GM18868 (cell line): ENCODE measurements around the gene FBXW2.

Source experiments
- ATAC-seq: cut with Tn5 transposase; IDR thresholded peaks from one replicate; pipeline ENCODE4 v1.9.1; 2021; ENCODE audit warnings: mild to moderate bottlenecking, moderate library complexity; ENCODE audit not compliant: unreplicated experiment

The FBXW2 gene

DNA sequence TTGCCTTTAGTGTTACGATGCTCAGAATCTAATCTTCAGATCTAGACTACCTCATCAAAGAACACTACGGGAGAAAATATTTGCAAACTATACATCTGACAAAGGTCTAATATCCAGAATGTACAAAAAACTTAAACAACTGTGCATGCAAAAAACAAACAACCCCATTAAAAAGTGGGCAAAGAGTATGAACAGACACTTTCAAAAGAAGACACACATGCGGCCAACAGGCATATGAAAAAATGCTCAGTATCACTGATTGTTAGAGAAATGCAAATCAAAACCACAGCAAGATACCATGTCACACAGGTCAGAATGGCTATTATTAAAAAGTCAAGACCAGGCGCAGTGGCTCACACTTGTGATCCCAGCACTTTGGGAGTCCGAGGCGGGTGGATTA is 47.9 kb downstream of the FBXW2 start:
- no peak for ATAC-seq

DNA sequence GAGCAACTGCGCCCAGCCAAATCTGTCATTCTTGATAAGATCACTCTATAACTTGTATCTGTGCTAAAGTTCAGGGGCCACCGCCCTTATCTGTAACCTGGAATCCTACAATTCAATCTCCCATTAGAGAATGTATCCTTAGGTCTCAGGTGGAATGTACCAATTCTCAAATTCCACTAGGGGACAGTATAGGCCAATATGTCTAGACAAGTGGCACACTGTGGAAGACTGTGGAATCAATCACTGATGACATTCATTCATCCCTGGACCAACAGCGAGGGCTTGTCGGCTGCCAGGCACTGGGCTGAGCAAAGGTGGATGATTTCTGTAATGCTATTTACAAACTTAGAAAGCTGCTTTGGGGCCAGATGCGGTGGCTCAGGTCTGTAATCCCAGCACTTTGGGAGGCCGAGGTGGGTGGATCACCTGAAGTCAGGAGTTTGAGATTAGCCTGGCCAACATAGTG is 50.2 kb downstream of the FBXW2 start:
- ATAC-seq, result no peak

DNA sequence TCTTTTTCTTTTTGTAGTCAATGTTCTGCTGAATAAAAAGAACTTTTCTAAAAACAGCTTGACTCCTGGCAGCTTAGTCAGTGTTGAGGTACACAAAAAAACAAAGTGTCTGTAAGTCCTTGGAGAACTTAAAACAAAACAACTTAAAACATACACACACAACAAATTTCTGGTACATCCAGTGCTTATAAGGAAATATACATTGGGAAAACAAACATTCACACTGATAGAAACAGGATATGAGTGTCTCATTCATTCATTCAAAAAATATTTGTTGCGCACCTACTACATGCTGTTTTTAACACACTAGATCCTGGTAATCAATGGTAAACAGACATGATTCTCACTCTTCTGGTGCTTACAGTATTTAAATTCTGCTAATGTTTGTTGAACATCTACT is 51.5 kb downstream of the FBXW2 start:
- no peak for ATAC-seq

DNA sequence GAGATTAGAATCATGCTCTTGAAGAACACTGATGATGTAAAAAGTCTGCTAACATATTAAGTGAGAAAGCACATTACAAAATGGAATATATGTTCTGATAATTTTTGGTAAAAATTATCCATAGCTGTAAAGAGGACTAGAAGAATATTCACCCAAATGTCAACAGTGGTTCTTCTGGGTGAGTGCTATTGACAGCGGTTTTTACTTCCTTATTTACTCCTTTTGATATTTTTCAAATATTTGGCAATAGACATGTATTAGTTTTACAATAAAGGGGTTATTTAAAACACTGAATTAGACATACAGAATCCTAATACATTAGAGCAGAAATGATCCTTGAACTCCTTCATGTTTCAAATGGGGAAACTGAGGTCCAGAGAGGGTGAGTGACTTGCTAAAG is 52.0 kb downstream of the FBXW2 start:
- ATAC-seq, result no peak

DNA sequence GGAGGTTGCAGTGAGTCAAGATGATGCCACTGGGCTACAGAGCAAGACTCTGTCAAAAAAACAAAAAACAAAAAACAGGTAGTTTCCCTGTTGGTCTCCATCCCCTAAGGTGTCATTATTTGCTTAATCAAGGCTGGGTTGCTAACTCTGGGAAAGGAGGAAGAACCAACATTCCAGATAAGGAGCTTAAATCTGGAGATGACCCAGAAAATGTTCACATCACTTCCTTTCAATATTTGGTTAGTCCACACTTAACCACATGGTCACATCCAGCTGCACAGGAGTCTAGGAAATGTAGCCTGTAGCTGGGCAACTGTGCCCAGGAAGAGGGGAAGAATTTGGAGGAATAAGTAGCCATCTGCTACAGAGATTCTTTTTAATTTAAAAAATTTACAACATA is 53.1 kb downstream of the FBXW2 start:
- ATAC-seq, result no peak

DNA sequence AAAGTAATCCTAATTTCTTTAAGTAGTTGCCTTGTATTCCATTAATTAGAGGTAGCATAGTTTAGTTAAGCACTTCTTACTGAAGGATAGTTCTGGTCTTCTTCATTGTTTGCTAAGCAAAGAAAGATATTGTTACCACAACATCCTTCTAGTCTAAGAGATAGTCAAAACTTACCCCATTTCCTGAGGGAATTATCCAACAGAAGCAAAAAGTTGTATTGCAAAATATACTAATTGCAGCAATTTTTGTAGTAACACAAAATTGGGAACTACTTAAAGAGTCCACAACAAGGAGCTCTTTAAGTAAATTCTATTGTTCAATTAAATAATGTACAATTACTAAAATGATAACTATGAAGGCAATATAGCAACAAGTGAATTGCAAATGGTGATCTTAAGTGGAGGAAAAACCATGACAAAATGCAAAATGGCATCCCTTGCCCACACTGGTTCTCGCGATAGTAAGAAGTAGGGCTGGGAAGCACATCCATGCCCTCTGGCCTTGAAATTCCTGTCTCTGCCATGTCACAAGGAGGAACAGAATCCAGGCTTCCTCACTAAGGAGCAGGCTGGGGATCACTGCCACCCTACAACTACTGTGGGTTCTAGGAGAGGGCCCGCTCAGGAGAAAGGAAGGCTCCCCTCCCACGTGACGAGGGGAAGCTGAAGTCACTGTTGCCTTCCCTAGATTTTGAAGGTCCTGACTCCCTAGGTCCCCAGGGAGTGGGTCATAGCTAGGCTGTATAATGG is 55.6 kb downstream of the FBXW2 start:
- ATAC-seq, result no peak

DNA sequence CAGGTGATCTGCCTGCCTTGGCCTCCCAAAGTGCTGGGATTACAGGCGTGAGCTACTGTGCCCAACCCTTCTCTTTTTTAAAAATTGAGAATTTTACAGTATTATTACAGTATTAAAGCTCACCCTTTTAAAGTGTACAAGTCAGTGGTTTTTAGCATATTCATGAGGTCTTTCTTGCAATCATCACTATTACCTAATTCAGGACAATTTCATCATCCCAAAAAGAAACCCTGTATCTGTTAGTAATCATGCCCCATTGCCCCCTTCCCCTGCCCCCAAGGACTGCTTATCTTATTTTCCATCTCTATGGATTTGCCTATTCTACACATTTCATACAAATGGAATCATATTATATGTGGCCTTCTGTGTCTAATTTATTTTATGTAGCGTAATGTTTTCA is 56.3 kb downstream of the FBXW2 start:
- no peak for ATAC-seq

DNA sequence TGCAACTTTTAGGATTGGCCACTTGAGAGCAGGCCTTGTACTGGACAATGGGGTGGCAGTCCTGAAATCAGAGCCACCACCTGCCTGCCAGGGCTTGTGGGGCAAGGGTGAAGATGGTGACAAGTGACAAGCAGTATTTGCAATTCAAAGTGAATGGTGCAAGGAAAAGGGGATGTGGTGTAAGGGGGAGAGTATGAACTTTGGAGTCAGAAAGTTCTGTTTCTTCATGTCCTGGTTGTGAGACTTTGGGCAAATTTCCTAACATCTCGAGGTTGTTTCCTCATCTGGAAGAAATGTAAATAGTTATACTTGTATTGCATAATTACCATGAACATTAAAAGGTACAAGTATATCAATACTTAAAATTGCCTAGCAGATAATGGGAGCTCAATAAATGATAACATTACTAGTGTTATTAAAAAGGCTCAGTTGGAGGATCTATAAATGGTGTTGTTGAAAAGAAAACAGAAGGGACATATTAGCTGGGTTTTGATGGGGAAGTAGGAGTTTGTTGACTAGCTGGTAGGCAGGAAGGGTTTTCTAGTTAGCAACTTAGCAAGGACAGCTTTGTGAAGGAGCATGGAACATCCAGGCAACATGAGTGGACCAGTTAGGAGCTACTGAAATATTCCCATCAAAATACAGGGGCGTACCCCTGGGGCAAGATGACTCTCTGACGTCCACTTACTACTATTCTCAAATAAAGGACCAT is 57.6 kb downstream of the FBXW2 start:
- ATAC-seq, result no peak

DNA sequence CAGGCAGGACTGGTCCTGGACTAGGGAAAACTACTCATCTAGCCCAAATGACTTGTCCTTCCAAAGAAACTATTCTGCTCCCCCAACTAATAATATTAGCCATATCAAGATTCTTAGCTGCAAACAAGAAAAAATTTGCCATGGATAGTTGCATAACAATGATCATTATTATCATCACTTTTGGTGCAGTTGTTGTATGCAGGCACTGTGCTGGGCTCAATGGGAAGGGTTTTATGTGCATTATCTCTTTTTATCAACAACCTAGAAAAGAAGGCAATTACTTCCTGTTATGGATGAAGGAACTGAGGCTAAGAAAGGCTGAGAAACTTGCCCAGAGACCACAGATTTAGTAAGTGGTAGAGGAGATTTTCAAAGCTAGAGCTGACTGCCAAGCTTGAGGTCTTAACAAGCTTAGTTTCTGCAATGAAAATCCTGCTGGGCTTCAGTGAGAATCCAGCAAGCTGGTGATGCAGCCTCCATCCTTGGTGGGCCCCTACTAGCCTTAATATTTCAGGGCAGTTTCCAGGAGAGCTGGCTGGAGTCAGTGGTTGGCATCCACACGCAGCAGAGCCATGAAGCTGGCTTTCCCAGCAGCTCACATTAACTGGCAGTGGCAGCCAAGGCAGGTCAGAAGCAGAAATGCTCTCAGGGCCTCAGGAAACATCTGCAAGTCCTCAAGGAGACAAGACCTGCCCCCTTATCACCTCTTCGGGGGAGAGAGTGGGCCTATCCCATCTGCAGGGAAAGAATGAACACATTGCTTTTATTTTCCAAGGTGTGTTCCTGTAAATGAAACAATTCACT is 58.4 kb downstream of the FBXW2 start:
- no peak for ATAC-seq

DNA sequence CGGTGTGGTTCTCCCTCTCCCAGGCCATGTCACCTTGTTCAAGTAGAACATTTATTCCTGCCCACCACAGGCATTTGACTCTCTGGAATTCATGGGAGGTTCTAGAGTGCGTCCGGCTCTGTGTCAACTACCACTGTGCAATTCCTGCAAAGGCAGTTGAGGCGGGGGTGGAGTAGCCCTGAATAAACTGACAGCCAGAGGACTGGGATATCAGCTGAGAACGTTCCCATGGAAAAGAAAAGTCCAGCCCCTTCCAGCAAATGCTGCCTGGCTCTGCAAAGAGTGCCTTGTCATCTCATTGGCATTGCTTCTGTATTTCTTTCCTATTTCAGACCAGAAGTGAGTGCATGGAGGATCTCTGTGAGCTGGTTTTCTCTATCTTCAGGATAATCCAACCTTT is 60.0 kb downstream of the FBXW2 start:
- no peak for ATAC-seq

DNA sequence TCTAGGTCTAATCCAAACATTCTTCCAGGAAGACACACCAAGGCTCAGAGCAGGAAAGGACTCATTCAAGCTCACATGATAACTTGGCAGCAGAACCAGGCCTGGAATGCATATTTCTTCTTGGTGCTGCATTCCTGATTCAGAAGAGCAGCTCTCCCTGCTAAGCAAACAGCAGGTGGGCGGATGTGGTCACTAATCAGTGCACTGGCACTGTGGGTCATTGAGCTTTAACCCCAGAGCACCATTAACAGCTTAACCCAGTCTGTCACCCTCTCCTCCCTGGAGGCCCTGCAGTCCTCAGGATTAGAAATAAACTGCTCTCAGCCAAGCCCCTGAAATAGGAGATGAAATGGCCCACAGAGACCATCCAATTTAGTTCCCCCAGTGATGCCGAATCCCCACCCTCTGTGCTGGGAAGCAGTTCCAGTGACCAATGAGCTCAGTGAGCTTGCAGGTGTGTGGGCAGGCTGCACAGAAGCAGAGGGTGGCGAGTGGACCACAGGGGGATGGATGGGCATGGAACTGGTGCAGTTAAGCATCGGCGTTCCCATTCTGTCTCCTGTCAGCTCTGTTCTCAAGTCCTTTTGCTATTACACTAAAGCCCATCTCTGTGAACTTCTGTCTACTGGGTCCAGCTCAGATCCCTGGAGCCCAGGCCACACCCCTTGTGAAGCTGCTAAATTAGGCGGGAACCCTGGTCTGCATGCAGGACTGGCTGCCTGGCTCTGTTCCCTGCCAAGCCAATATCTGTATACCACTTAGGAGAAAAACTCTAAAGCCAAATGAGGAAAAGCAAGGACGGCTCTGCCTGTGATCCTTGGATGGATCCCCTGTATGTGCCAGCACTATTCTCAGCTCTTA is 62.3 kb downstream of the FBXW2 start:
- ATAC-seq, result no peak

DNA sequence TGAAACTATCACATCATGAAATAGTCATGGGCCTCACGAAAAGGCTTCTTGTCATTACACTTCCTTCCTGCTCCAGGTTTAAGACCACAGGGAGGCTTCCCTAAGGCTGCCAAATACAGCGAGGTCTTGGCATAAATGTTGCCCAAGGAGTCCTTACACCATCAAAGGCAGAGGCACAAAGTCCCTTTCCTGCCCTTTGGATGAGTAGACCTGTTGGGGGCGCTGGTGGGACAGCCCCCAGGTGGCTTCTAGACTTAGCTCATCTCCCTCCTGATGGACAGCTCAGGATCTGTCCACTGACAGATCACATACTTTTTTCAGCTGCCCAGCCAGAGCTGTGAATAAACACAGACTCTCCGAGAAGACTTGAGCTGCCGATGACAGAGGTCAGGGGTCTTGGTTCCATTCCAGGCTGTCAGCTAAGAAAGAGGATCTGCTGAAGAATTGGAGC is 63.4 kb downstream of the FBXW2 start:
- ATAC-seq, result no peak

DNA sequence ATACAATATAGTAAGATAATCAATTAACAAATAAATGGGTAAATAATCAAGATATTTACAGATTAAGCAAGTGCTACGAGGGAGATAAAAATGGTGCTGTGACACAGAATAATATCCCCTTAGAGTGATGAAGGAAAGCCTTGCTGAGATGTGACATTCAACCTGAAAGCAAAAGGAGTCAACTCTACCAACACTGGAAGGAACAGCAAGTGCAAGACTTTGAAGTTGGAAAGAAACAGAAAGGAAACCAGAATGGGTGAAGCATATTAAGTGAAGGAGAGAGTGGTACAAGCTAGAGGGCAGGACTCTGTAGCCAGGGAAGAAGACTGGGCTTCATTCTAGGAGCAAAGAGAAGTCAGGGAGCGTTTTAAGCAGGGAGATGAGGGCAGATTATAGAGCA is 66.7 kb downstream of the FBXW2 start:
- ATAC-seq, result no peak

DNA sequence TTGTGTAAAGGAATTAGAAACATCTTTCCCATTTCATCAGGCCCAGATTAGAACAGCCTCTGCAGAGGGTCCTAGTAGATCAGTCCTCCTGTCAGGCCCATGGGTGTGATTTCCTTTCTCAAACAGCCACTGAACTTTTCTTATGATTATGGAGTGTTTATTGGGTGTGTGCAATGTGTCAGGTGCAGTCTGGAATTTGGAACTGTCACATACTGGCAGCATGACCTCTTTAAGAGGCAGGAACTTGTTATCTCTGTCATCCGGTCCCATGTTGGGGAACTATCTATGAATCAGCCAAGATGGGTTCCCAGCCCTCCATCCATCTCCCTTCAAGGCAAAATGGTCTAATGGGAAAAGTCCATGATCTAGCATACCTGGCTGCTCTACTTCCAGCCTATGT is 67.3 kb downstream of the FBXW2 start:
- no peak for ATAC-seq

DNA sequence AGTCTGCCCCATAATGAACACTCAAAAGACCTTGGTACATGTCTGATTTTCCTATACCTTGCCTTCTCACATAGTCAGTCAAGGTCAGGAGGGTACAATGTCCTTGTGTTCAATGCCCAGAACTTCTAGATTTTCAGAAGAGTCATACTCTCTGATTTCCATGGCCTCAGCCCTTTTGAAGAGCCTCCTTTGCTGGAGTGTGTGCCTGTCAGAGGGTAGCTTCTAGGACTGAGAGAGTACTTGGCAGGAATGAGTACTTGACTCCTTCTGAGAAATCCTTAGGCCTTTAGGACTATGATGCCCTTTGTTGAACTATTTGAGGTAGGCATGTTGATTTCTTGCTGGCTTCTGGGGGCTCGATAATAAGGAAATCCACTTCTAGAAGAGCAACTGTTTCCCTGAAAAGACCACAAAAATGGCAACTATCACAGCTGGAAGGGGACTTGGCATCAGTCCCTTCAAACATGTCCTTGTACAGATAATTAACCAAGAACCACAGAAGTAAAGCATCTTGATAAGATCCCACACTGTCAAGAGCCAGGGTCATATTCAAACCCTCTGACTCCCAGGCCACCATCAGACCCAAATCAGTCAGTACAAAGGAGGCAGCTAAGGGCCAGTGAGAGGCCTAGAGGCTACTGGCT is 68.3 kb downstream of the FBXW2 start:
- ATAC-seq, result no peak

DNA sequence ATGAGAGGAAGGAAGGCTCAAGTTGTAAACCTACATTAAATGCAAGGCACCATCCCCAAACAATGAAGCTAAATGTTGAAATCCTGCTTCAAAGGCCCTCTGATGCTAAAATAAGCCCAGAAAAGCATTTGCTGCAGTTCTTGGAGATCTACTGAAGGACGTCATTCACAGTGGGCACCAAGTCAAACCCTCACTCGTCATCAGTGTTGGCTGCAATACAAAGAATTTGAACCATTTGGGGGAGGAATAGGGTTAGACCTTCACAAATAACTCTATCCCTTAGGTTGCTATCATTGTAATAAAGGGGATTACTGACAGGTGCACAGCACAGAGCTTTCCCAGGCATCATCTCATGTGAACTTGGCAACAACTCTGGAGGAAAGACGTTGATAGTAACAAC is 69.7 kb downstream of the FBXW2 start:
- no peak for ATAC-seq

DNA sequence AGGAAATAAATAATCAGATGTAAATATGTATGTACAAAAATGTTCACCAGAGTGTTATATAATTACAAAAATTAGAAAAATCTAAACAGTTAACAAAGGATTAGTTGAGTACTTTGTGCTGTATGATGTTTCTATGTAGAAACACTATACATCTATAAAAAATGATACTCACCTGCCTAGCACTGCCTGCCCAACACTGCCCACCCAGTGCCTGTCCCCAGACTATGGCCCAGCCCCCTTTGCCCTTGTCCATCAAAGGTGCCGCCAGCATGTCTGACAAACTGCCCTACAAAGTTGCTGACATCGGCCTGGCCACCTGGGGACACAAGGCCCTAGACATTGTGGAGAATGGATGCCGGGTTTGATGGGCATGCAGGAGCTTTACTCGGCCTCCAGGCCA is 72.8 kb downstream of the FBXW2 start:
- no peak for ATAC-seq

DNA sequence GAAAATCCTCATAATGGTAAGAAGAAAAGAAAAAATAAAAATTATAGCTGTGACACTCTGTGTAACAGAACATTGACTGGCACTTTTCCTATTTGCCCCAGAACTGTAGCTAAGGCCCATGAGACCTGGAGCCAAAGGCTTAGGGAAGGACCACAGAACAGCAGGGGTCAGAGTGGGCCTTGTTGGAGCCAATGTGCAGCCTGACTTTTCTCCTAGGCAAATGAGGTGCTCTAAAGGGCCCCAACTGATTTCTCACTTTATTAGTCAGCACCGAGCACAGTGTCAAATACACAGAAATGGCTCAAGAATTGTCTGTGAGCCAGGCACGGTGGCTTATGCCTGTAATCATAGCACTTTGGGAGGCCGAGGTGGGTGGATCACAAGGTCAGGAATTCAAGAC is 74.9 kb downstream of the FBXW2 start:
- ATAC-seq, result no peak

DNA sequence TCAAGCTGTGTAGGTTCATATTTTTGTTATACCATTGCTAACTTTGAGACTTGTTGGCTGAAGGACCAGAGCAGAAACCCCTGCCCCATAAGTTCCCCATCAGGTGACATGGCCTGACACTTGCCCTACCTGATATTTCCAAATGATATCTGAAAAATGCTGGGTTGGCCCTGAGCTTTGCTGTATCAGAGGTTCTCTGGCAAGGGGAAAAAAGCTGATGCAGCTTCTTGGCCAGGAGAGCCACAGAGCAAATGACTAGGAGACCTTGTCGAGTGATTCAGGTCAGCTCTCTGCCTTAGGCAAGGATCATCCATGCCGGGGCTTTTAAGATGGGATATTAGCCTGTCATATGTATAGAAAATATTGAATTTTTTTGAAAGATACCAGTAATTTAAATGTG is 76.0 kb downstream of the FBXW2 start:
- ATAC-seq, result no peak

DNA sequence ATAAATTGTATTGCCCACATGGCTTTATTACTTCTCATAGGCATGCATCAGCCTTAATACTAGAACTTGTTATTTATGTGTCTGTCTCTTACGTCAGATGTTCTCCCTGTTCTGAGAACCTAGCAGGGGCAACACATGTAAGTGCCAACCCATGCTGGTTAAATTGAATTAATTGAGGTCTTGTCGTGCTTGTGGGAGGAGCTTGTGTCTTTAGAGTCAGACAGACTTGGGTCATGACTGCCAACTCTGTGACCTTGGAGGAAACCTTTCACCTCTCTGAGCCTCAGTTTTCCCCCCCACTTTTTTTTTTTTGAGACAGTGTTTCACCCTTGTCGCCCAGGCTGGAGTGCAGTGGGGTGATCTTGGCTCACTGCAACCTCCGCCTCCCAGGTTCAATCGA is 76.7 kb downstream of the FBXW2 start:
- no peak for ATAC-seq
